Measurements from ENCODE around the gene RAB39A. TPM values are rescaled to one million over a fixed set of nuclear protein-coding genes. Genes with fewer than 3 reads are reported as not detected.

The RAB39A gene
- polyA plus RNA-seq, 2 of the 4 experiments (the other 2 are of a cell fraction), result 0.93 to 1.1 TPM

GRCh38 chr11:107951155-107951554, 22.9 kb downstream of the RAB39A start:
- H3K4me3 ChIP-seq, result no peak overlapping the region
- H3K9me3 ChIP-seq, result no peaks in the 10 kb centered on the region
- no peak overlapping the region for H3K27ac ChIP-seq
- TF ChIP-seq EHF (CRISPR knock-in tag; IDR thresholded peaks at IDR 0.05) (no peak), JUN (IDR thresholded peaks at IDR 0.05) (no peak), HOXB5 (CRISPR knock-in tag; IDR thresholded peaks at IDR 0.05) (no peak), POLR2A (IDR thresholded peaks at IDR 0.05; ENCODE audit: low read length) (no peak), CTCF (IDR thresholded peaks at IDR 0.05) (no peak), RNF2 (IDR thresholded peaks at IDR 0.05; ENCODE audit: borderline replicate concordance, low read depth) (no peak), REST (IDR thresholded peaks at IDR 0.05) (no peak), ZC3H11A (IDR thresholded peaks at IDR 0.05) (no peak), FOXS1 (CRISPR knock-in tag; IDR thresholded peaks at IDR 0.05) (no peak), RCOR1 (IDR thresholded peaks at IDR 0.05; ENCODE audit: low read depth, low read length) (no peak), ELK1 (IDR thresholded peaks at IDR 0.05; ENCODE audit: low read depth, low read length) (no peak), CHD2 (IDR thresholded peaks at IDR 0.05; ENCODE audit: low read length, partially characterized antibody) (no peak), HOXA7 (CRISPR knock-in tag; IDR thresholded peaks at IDR 0.05) (no peak), TP53 (CRISPR knock-in tag; IDR thresholded peaks at IDR 0.05) (no peak), NR3C1 (IDR thresholded peaks at IDR 0.05) (no peak)
- H3K4me1 ChIP-seq, result no peaks in the 10 kb centered on the region
- no peak for DNase-seq (ENCODE audit: low read depth in 1 of 2, low spot score in 1 of 2)
- FAIRE-seq, result no peak
- H3K4me2 ChIP-seq, result no peak overlapping the region
- ATAC-seq, result no peak
- ChIA-PET POLR2A (no interaction called here), CTCF (no interaction called here)

GRCh38 chr11:107953446-107953845, 25.2 kb downstream of the RAB39A start:
- no peaks in the 10 kb centered on the region for H3K9me3 ChIP-seq
- TF ChIP-seq POLR2AphosphoS2 (conservative IDR thresholded peaks at IDR 0.05; ENCODE audit: low read length) (no peak), NFE2L2 (conservative IDR thresholded peaks at IDR 0.05; ENCODE audit: low read length) (no peak), RARB (CRISPR knock-in tag; IDR thresholded peaks at IDR 0.05) (no peak), EHMT2 (IDR thresholded peaks at IDR 0.05; ENCODE audit: low read depth) (no peak), JUNB (IDR thresholded peaks at IDR 0.05) (no peak), SREBF2 (IDR thresholded peaks at IDR 0.05) (no peak), GATA3 (IDR thresholded peaks at IDR 0.05; ENCODE audit: borderline replicate concordance) (no peak), USF2 (IDR thresholded peaks at IDR 0.05) (no peak), ZC3H11A (IDR thresholded peaks at IDR 0.05) (no peak), TP53 (CRISPR knock-in tag; IDR thresholded peaks at IDR 0.05) (no peak), MAFK (IDR thresholded peaks at IDR 0.05; ENCODE audit: partially characterized antibody) (no peak), HOXB13 (CRISPR knock-in tag; IDR thresholded peaks at IDR 0.05; ENCODE audit: low read depth) (no peak), E2F6 (IDR thresholded peaks at IDR 0.05; ENCODE audit: borderline replicate concordance, low read depth) (no peak), NPAS2 (CRISPR knock-in tag; IDR thresholded peaks at IDR 0.05; ENCODE audit: borderline replicate concordance) (no peak), PHF8 (IDR thresholded peaks at IDR 0.05; ENCODE audit: borderline replicate concordance, low read depth) (no peak)
- 48% methylated on average over 3 of the region's 3 CpGs for WGBS (ENCODE audit: missing lambda C conversion rate)
- H3K4me2 ChIP-seq, result no peak overlapping the region
- no peaks in the 10 kb centered on the region for H3K4me1 ChIP-seq
- CTCF ChIA-PET, result no interaction called here
- no peak for ATAC-seq
- H3K4me3 ChIP-seq, result no peak overlapping the region
- H3K27ac ChIP-seq, result no peak overlapping the region
- DNase-seq (ENCODE audit: low read depth in 1 of 2, low spot score in 1 of 2), result no peak
- no peak for FAIRE-seq
- POLR2A ChIA-PET, result no interaction called here

All from A549 (cell line).